HG03135 (cell line): ENCODE measurements around the gene PHOX2A.

Experiments
- ATAC-seq: cut with Tn5 transposase; IDR thresholded peaks from one replicate; pipeline ENCODE4 v1.9.1; 2021; ENCODE audit warnings: mild to moderate bottlenecking, moderate library complexity; ENCODE audit not compliant: unreplicated experiment

PHOX2A gene

GRCh38 chr11:72250661-72251464, 6.9 kb upstream of the PHOX2A start:
- ATAC-seq: no peak

GRCh38 chr11:72249961-72250360, 6.0 kb upstream of the PHOX2A start:
- ATAC-seq: no peak

DNA sequence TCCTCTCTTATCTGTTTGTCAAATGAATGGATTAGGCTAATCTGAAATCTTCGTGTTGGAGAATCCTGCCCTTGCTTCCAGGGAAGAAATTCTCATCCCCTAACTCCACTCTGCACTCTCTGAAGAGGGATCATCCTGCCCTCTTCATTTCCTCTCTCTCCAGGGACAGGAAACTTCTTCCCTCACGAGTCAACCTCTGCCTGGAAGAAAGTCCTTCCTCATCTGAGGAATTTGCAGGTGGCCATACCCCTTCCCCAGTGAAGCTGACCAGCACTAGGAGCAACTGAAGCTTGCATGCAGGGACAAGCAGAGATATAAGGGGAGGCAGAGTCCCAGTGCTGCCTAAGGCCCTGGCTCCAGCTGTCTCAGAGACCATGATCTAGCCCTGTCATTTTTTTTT, 3.6 kb upstream of the PHOX2A start:
- ATAC-seq: no peak

- no peak for ATAC-seq
Observed at GRCh38 chr11:72245263-72245816, 1.4 kb upstream of the PHOX2A start.

- no peak for ATAC-seq
Observed at GRCh38 chr11:72244361-72245262, 636 bp upstream of the PHOX2A start.

DNA sequence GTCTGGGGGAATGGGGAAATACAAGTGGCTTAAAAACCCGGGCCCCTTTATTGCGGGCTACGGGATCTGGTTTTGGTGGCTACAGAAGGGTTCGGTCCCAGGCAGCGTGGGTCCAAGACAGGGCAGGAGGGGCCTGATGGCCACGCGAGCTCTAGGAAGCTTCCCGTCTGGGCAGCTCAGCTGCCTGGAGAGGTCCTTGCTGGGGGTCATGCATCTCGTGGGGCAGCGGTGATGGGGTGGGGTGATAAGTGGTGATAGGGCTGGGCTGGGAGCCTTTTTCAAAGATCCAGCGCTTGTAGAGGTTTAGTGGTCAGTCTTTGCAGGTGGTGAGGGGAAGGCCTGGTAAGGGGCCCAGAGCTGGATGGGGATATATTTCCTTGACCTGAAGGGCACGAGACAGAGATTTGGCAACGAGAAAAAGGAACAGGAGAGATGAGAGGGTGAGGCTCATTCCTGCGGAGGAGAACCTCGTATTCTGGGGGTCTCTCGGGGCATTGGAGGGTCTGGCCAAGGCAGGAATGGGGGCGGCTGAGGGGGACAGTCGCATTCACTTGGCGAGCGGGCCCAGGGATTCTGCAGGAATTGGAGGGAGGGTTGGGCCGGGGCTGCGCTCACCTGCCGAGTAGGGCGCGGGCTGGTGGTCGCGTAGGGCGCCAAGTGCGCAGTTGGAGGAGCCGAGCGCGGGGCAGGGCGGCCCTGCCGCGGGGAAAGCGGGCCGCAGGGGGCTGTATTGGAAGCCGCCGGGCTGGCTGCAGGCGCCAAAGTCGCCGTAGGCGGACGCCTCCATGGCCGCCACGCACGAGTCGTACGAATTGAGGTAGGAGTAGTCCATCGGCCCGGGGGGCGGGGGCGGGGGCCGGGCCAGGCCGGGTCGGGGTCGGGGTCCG, 560 bp downstream of the PHOX2A start:
- ATAC-seq: no peak

- ATAC-seq: no peak
Observed at GRCh38 chr11:72242141-72242540, 1.8 kb downstream of the PHOX2A start.

DNA sequence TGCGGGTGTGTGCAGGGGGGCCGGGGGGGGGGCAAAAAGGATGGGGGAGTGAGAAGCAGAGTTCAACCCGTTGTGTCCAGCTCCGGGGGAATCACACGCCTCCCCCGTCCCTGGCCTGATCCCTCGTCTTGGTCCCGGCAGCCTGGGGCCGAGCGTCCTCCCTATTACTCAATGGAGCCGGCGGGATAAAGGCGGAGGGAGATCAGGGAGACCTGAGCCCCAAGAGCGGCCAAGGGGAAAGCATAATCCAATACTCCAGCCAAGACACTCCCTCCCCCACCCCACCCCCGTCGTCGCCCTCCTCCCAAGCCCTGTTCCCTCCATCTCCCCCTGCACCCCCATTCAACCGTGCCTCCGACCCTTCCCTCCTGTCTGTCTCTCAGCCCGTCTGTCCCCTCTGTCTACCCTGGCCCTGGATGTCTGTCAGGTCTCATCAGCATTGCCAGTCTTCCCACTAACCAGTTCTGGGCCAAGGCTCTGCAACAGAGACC, 2.6 kb downstream of the PHOX2A start:
- ATAC-seq: no peak

DNA sequence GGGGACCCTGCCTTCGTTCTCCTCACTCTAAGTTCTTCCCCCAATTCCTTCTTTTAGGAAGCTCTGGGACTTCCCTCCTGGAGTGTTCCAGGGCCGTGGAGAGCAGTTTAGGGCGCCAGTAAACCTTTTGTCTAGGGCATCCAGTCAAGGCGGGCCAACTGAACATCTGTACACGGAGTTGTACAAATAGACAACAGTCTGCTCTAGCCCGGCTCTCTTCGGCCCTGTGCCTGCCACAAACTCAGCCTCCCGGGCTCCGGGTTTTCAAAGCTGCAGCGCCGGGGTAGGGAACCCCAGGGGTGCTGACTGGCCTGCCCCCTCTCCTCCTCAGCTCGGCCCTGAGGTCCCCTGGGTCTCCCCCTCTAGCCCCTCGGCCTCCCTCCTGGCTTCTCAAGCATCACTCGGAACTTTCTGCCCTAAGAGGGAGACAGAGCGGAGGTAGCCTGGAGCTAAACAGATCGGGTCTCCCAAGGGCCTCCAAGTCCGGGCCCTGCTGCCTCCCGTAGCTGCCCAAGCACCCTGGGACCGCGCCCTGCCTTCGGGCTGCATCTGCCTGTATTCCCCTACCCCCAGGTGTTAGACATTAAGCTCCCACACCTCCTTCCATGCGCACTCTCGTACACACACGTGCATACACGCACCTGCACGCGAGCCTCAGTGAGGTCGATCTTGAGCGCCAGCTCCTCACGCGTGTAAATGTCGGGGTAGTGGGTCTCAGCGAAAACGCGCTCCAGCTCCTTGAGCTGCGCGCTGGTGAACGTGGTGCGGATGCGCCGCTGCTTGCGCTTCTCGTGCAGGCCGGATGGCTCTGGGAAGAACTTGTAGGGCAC, 3.3 kb downstream of the PHOX2A start:
- no peak for ATAC-seq

DNA sequence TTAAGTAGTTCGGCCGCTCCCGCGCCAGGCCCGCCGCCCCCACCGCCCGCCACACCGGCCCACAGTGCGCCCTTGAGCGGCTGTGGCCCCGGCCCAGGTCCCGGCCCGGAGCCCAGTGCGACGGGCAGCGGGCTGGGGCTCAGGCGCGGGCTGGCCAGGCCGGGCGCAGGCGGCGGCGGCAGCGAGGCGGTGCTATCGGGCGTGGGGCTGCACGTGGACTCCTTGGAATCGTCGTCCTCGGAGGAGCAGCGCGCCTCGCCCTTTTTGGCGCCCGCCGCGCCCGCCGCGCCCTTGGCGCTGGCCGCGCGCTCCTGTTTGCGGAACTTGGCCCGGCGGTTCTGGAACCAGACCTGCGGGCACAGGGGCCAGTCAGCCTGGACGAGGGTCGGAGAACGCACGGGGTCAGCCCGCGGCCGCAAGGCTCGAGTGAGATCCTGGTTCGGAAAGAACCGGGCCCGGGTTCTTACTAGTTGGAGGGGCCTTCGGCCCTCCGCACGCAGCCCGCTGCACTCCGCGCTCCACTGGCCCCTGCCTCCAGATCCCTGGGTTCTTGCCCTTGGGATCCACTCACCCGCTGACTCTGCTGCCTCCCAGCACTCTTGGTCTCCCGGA, 4.0 kb downstream of the PHOX2A start:
- ATAC-seq: no peak

- no peak for ATAC-seq
Observed at GRCh38 chr11:72239313-72239848, 4.6 kb downstream of the PHOX2A start.

- no peak for ATAC-seq
Observed at GRCh38 chr11:72238492-72239312, 5.3 kb downstream of the PHOX2A start.

DNA sequence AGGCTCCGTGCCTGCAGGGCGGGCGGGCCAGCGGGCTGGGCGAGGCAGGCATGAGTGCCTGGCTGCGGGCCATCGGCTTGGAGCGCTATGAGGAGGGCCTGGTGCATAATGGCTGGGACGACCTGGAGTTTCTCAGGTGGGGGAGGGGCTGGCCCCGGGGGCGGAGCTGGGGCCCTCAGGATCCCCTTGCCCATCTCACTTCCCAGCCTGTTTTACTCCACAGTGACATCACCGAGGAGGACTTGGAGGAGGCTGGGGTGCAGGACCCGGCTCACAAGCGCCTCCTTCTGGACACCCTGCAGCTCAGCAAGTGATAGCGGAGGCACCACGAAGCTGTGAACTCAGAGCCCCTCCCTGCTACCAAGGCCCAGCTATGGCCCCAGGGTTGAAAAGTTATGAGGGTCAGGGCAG, 5.9 kb downstream of the PHOX2A start:
- no peak for ATAC-seq

DNA sequence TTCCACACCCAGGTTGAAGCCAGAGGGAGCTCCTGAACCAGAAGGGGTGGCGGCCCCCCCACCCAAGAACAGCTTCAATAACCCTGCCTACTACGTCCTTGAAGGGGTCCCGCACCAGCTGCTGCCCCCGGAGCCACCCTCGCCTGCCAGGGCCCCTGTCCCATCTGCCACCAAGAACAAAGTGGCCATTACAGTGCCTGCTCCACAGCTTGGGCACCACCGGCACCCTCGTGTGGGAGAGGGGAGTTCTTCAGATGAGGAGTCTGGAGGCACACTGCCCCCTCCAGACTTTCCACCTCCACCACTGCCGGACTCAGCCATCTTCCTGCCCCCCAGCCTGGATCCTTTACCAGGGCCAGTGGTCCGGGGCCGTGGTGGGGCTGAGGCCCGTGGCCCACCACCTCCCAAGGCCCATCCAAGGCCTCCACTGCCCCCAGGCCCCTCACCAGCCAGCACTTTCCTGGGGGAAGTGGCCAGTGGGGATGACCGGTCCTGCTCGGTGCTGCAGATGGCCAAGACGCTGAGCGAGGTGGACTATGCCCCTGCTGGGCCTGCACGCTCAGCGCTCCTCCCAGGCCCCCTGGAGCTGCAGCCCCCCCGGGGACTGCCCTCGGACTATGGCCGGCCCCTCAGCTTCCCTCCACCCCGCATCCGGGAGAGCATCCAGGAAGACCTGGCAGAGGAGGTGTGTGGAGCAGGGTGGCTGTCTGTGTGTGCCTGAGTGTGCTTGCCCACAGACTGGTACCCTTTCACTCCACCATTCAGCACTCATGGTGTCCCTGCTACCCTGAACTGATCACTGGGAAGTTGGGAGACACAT, 6.7 kb downstream of the PHOX2A start:
- ATAC-seq: no peak

- no peak for ATAC-seq
Observed at GRCh38 chr11:72236774-72237111, 7.2 kb downstream of the PHOX2A start.

- no peak for ATAC-seq
Observed at GRCh38 chr11:72236083-72236697, 7.8 kb downstream of the PHOX2A start.
